B cell (primary cell): ENCODE data around the gene N4BP3. TPM values are rescaled to one million over a fixed set of nuclear protein-coding genes. Genes with fewer than 3 reads are reported as not detected.

ENCODE experiments used
- ATAC-seq: fragments of 200-7000 bp; cut with Tn5 transposase; one replicate; pipeline ENCODE4 v1.10.0; 2021; ENCODE audit warnings: low read depth, mild to moderate bottlenecking, moderate number of reproducible peaks, moderate library complexity
- CTCF ChIA-PET: fragments of 350-600 bp; sonication (Branson Sonifier 250); formaldehyde crosslinking; loops from one replicate; lab custom pipeline; 2021; ENCODE audit warnings: antibody characterized with exemption, inconsistent platforms; lab: Charles Lee
- POLR2A ChIA-PET: fragments of 350-600 bp; sonication (Branson Sonifier 250); formaldehyde crosslinking; loops from one replicate; lab custom pipeline; 2021; ENCODE audit warnings: antibody characterized with exemption; lab: Charles Lee
- DNase-seq: peaks from one replicate; pipeline ENCODE4 v3.0.0; 2013
- H2AFZ ChIP-seq: 2 replicates; pipeline ENCODE4 v1.6.1; 2012; ENCODE audit warnings: mild to moderate bottlenecking, low read depth, low read length; ENCODE audit not compliant: insufficient read depth, poor library complexity, severe bottlenecking
- H3K27ac ChIP-seq, 2 donors: 1 replicate in 1 of 2; 2 replicates in 1 of 2; pipeline ENCODE4 v1.5.1; 2012 to 2013; ENCODE audit warnings: low read length in 2 of 2, mild to moderate bottlenecking in 2 of 2, moderate library complexity in 1 of 2
- H3K27me3 ChIP-seq, 4 experiments: fragments of 200-600 bp in 1 of 4; sonication (generic) in 1 of 4; replicated peaks in 1 of 4; 1 replicate in 2 of 4; 2 replicates in 2 of 4; pipeline versions ENCODE4 v1.6.1 to v1.7.0; 2013 to 2016; ENCODE audit warnings: low read length in 3 of 4, mild to moderate bottlenecking in 2 of 4, mixed read lengths in 1 of 4, moderate library complexity in 1 of 4; ENCODE audit not compliant: insufficient read depth in 4 of 4, control insufficient read depth in 3 of 4; ENCODE audit errors: control extremely low read depth in 1 of 4
- H3K36me3 ChIP-seq, 2 experiments: replicated peaks in 1 of 2; 1 replicate in 1 of 2; 2 replicates in 1 of 2; pipeline versions ENCODE4 v1.6.1 to v1.7.1; 2013; ENCODE audit warnings: low read length in 1 of 2; ENCODE audit not compliant: insufficient read depth in 2 of 2, control insufficient read depth in 1 of 2; ENCODE audit errors: control extremely low read depth in 1 of 2, extremely low read depth in 1 of 2
- H3K4me1 ChIP-seq, 2 donors: fragments of 200-600 bp in 1 of 2; sonication (generic) in 1 of 2; 1 replicate in 1 of 2; 2 replicates in 1 of 2; pipeline versions ENCODE4 v1.5.1 to v1.6.1; 2013 to 2017; ENCODE audit warnings: low read length in 2 of 2; ENCODE audit not compliant: control insufficient read depth in 2 of 2, insufficient read depth in 2 of 2
- H3K4me2 ChIP-seq: replicated peaks from 2 replicates; pipeline ENCODE3; 2012; ENCODE audit warnings: mild to moderate bottlenecking, low read depth, low read length; ENCODE audit not compliant: poor library complexity, severe bottlenecking
- H3K4me3 ChIP-seq, 5 experiments: fragments of 200-600 bp in 1 of 5; sonication (generic) in 1 of 5; 1 replicate in 3 of 5; 2 replicates in 2 of 5; pipeline versions ENCODE4 v1.5.1 to v1.7.0; 2011 to 2016; ENCODE audit warnings: low read length in 4 of 5, mild to moderate bottlenecking in 4 of 5, low read depth in 2 of 5, control low read depth in 1 of 5, moderate library complexity in 1 of 5; ENCODE audit not compliant: insufficient read depth in 1 of 5; ENCODE audit errors: control extremely low read depth in 1 of 5, extremely low read depth in 1 of 5
- H3K79me2 ChIP-seq: fragments of 200-600 bp; sonication (generic); one replicate; pipeline ENCODE4 v1.6.0; 2016; ENCODE audit warnings: low read length; ENCODE audit not compliant: control insufficient read depth, insufficient read depth
- H3K9ac ChIP-seq: fragments of 200-600 bp; sonication (generic); 2 replicates; pipeline ENCODE4 v1.6.1; 2017; ENCODE audit warnings: mild to moderate bottlenecking, low read length, moderate library complexity
- H3K9me3 ChIP-seq, 3 donors: one replicate each; pipeline versions ENCODE4 v1.6.1 to v1.7.1; 2013; ENCODE audit warnings: low read length in 2 of 3; ENCODE audit not compliant: control insufficient read depth in 2 of 3, insufficient read depth in 1 of 3; ENCODE audit errors: control extremely low read depth in 1 of 3
- H4K20me1 ChIP-seq: 2 replicates; pipeline ENCODE4 v1.6.0; 2012; ENCODE audit warnings: mild to moderate bottlenecking, low read length; ENCODE audit not compliant: insufficient read depth, control insufficient read depth, poor library complexity, severe bottlenecking
- H3K27ac Mint-ChIP-seq: one replicate; pipeline ENCODE4 v1.8.0; 2021; ENCODE audit warnings: mixed read lengths
- H3K27me3 Mint-ChIP-seq: one replicate; pipeline ENCODE4 v1.8.0; 2021; ENCODE audit warnings: mixed read lengths
- H3K4me1 Mint-ChIP-seq: one replicate; pipeline ENCODE4 v1.8.0; 2021; ENCODE audit warnings: mixed read lengths
- H3K4me3 Mint-ChIP-seq: one replicate; pipeline ENCODE4 v1.8.0; 2021; ENCODE audit warnings: mixed read lengths
- H3K9me3 Mint-ChIP-seq: one replicate; pipeline ENCODE4 v1.8.0; 2022; ENCODE audit warnings: mixed read lengths; ENCODE audit not compliant: insufficient read depth
- CTCF ChIP-seq: fragments of 200-600 bp; IDR thresholded peaks from one replicate; pipeline ENCODE4 v1.8.0; 2022; ENCODE audit warnings: antibody characterized with exemption, mild to moderate bottlenecking
- EZH2 ChIP-seq: IDR thresholded peaks from 2 replicates; pipeline ENCODE4 v1.6.1; 2012; ENCODE audit warnings: borderline replicate concordance, low read depth, mild to moderate bottlenecking, moderate library complexity, low read length; ENCODE audit not compliant: insufficient read depth, poor library complexity, severe bottlenecking
- WGBS: methylation state at CpG from one replicate; pipeline ENCODE4 v1.1.5; 2013; ENCODE audit warnings: missing lambda C conversion rate; ENCODE audit not compliant: insufficient coverage; 5-methylcytosine and 5-hydroxymethylcytosine counted together
- intact Hi-C: fragments of 100-400 bp; cut with micrococcal nuclease; formaldehyde crosslinking; loops from one replicate; pipeline ENCODE4 v1.10.0; 2022
- polyA plus RNA-seq: library from polyadenylated mRNA; depleted of rRNA; stranded (reverse); fragments of >200 nt; gene quantifications from 2 replicates; pipeline ENCODE4 v1.2.3, GENCODE V29; 2012
- total RNA-seq, 2 donors: library from RNA; stranded (reverse); fragments of 120-200 nt in 1 of 2; gene quantifications; 1 replicate in 1 of 2; 2 replicates in 1 of 2; pipeline versions ENCODE4 v1.2.3 to v1.2.4, GENCODE V29; 2013 to 2022

N4BP3 gene
- total and polyA plus RNA-seq, 2 donors (not counting 1 experiment from before 2014, with no cell fraction given) = 13.3 to 48.7 TPM

GRCh38 chr5:178106086-178106485, 7.2 kb upstream of the N4BP3 start:
- ATAC-seq = no peak
- Histone ChIP-seq H3K79me2 (no peaks in the 10 kb centered on the region), H3K9ac (no peak overlapping the region), H3K4me3 (no peak overlapping the region), H2AFZ (no peak overlapping the region), H3K4me1 (peaks cover 16 to 28% of the 10 kb centered on the region in 2 donors), H3K9me3 (no peaks in the 10 kb centered on the region), H3K4me2 (no peak overlapping the region), H3K27ac (no peak overlapping the region), H3K27me3 (no peaks in the 10 kb centered on the region), H4K20me1 (no peaks in the 10 kb centered on the region), H3K36me3 (no peaks in the 10 kb centered on the region)
- ChIA-PET CTCF (interaction anchor here (0.6 to 4.1 kb wide), 6 partner anchors 9 to 43 kb away, joined by 3 to 17 read pairs (median 3); no protein-coding TSS in a partner anchor), POLR2A (interaction anchor here (0.9 kb wide), 1 partner anchor 15 kb away, joined by 4 read pairs; no protein-coding TSS in a partner anchor)
- TF ChIP-seq EZH2 (no peak), CTCF (no peak)
- Mint-ChIP-seq H3K4me1 (peaks cover 37% of the 10 kb centered on the region), H3K4me3 (no peak overlapping the region), H3K9me3 (no peaks in the 10 kb centered on the region), H3K27me3 (no peaks in the 10 kb centered on the region), H3K27ac (no peak overlapping the region)
- intact Hi-C loops = no loop called here
- 75% methylated on average over 4 of the region's 4 CpGs for WGBS
- no peak for DNase-seq

- H3K27ac Mint-ChIP-seq = no peak overlapping the region
- Histone ChIP-seq H3K4me1 (peaks cover 16 to 28% of the 10 kb centered on the region in 2 donors), H3K9me3 (no peaks in the 10 kb centered on the region), H3K79me2 (no peaks in the 10 kb centered on the region), H3K27ac (no peak overlapping the region), H3K4me2 (no peak overlapping the region), H4K20me1 (no peaks in the 10 kb centered on the region), H3K4me3 (no peak overlapping the region), H2AFZ (no peak overlapping the region), H3K36me3 (no peaks in the 10 kb centered on the region), H3K27me3 (no peaks in the 10 kb centered on the region), H3K9ac (no peak overlapping the region)
- no peaks in the 10 kb centered on the region for H3K27me3 Mint-ChIP-seq
- H3K4me3 Mint-ChIP-seq = no peak overlapping the region
- CTCF ChIA-PET = interaction anchor here (1.1 to 4.1 kb wide), 5 partner anchors 14 to 42 kb away, joined by 3 to 17 read pairs (median 4); no protein-coding TSS in a partner anchor
- 62% methylated on average over 12 of the region's 13 CpGs for WGBS
- TF ChIP-seq EZH2 (no peak), CTCF (no peak)
- ATAC-seq (peak; percentile 21), DNase-seq (peak; percentile 12)
- H3K9me3 Mint-ChIP-seq = no peaks in the 10 kb centered on the region
- H3K4me1 Mint-ChIP-seq = peaks cover 37% of the 10 kb centered on the region
- intact Hi-C loops = no loop called here
- POLR2A ChIA-PET = interaction anchor here (0.7 kb wide), 1 partner anchor 536 kb away, joined by 5 read pairs; no protein-coding TSS in a partner anchor
Observed at GRCh38 chr5:178106556-178107239, 6.6 kb upstream of the N4BP3 start.
